Neuronal stem cell (in vitro differentiated cells): ENCODE results near the gene NLN.

Experiments
- DNase-seq: peaks from one replicate; pipeline ENCODE4 v3.0.0-alpha.2; 2013; ENCODE audit warnings: low spot score
- H2AFZ ChIP-seq: one replicate; pipeline ENCODE4 v1.6.1; 2013; ENCODE audit warnings: mild to moderate bottlenecking, low read length, inconsistent platforms
- H2AK5ac ChIP-seq: 2 replicates; pipeline ENCODE4 v1.6.1; 2013; ENCODE audit warnings: low read depth, mild to moderate bottlenecking, inconsistent platforms, low read length, moderate library complexity, mixed read lengths
- H2BK120ac ChIP-seq: 2 replicates; pipeline ENCODE4 v1.6.1; 2013; ENCODE audit warnings: low read depth, mild to moderate bottlenecking, inconsistent platforms, low read length, moderate library complexity, mixed read lengths
- H2BK12ac ChIP-seq: one replicate; pipeline ENCODE4 v1.6.1; 2013; ENCODE audit warnings: low read length, inconsistent platforms
- H2BK15ac ChIP-seq: 2 replicates; pipeline ENCODE4 v1.6.1; 2013; ENCODE audit warnings: mild to moderate bottlenecking, low read length, inconsistent platforms, mixed read lengths
- H2BK5ac ChIP-seq: one replicate; pipeline ENCODE4 v1.6.1; 2013; ENCODE audit warnings: inconsistent platforms, mild to moderate bottlenecking, low read length, moderate library complexity
- H3K14ac ChIP-seq: one replicate; pipeline ENCODE4 v1.6.1; 2013; ENCODE audit warnings: low read length, inconsistent platforms
- H3K18ac ChIP-seq: 2 replicates; pipeline ENCODE4 v1.6.1; 2013; ENCODE audit warnings: low read length, inconsistent platforms
- H3K23ac ChIP-seq: 2 replicates; pipeline ENCODE4 v1.6.1; 2013; ENCODE audit warnings: low read depth, mild to moderate bottlenecking, mixed read lengths, low read length, inconsistent platforms; ENCODE audit not compliant: poor library complexity
- H3K27ac ChIP-seq: replicated peaks from 3 replicates; pipeline ENCODE4 v1.5.1; 2013; ENCODE audit warnings: low read length, inconsistent platforms
- H3K27me3 ChIP-seq, 3 experiments: 2 replicates each; pipeline ENCODE4 v1.6.1; 2013; ENCODE audit warnings: low read length in 3 of 3, mild to moderate bottlenecking in 2 of 3, inconsistent platforms in 1 of 3, low read depth in 1 of 3, mixed read lengths in 1 of 3, moderate library complexity in 1 of 3; ENCODE audit not compliant: control insufficient read depth in 3 of 3, insufficient read depth in 3 of 3
- H3K36me3 ChIP-seq, 2 donors: replicated peaks in 1 of 2; 2 replicates each; pipeline ENCODE4 v1.6.1; 2013; ENCODE audit warnings: low read length in 2 of 2; ENCODE audit not compliant: control insufficient read depth in 2 of 2, insufficient read depth in 2 of 2
- H3K4ac ChIP-seq: 2 replicates; pipeline ENCODE4 v1.6.1; 2013; ENCODE audit warnings: inconsistent platforms, mild to moderate bottlenecking, low read length, moderate library complexity
- H3K4me1 ChIP-seq, 2 donors: 1 replicate in 1 of 2; 2 replicates in 1 of 2; pipeline ENCODE4 v1.6.1; 2013; ENCODE audit warnings: low read length in 2 of 2, low read depth in 1 of 2; ENCODE audit not compliant: control insufficient read depth in 2 of 2, insufficient read depth in 1 of 2
- H3K4me2 ChIP-seq: one replicate; pipeline ENCODE4 v1.6.1; 2013; ENCODE audit warnings: mild to moderate bottlenecking, low read length, inconsistent platforms; ENCODE audit not compliant: insufficient read depth, poor library complexity, severe bottlenecking
- H3K4me3 ChIP-seq, 2 donors: 2 replicates each; pipeline ENCODE4 v1.5.1; 2013; ENCODE audit warnings: low read length in 2 of 2, mild to moderate bottlenecking in 2 of 2, inconsistent platforms in 1 of 2, moderate library complexity in 1 of 2
- H3K79me1 ChIP-seq: one replicate; pipeline ENCODE4 v1.6.1; 2013; ENCODE audit warnings: low read depth, mild to moderate bottlenecking, inconsistent platforms, low read length, moderate library complexity
- H3K9ac ChIP-seq: one replicate; pipeline ENCODE4 v1.6.1; 2013; ENCODE audit warnings: mild to moderate bottlenecking, low read depth, low read length, inconsistent platforms; ENCODE audit not compliant: poor library complexity
- H3K9me3 ChIP-seq, 2 donors: replicated peaks in 1 of 2; 2 replicates each; pipeline versions ENCODE3 to v1.6.1; 2013; ENCODE audit warnings: low read length in 2 of 2, mild to moderate bottlenecking in 2 of 2, inconsistent platforms in 1 of 2, low read depth in 1 of 2, mixed read lengths in 1 of 2, moderate library complexity in 1 of 2; ENCODE audit not compliant: control insufficient read depth in 2 of 2, insufficient read depth in 1 of 2
- H4K8ac ChIP-seq: one replicate; pipeline ENCODE4 v1.6.1; 2013; ENCODE audit warnings: low read depth, mild to moderate bottlenecking, inconsistent platforms, low read length, moderate library complexity
- H4K91ac ChIP-seq: one replicate; pipeline ENCODE4 v1.6.1; 2013; ENCODE audit warnings: low read length, low read depth, mild to moderate bottlenecking, inconsistent platforms; ENCODE audit not compliant: poor library complexity
- WGBS, 2 donors: extraction: QIAGEN DNeasy Blood & Tissue Kit; methylation state at CpG; one replicate each; pipeline ENCODE4 v1.1.7; 2013; ENCODE audit warnings: missing lambda C conversion rate in 2 of 2, mixed read lengths in 1 of 2; ENCODE audit not compliant: insufficient read length in 2 of 2, insufficient replicate concordance in 1 of 2; ENCODE audit errors: extremely low coverage in 2 of 2; 5-methylcytosine and 5-hydroxymethylcytosine counted together

The NLN gene

DNA sequence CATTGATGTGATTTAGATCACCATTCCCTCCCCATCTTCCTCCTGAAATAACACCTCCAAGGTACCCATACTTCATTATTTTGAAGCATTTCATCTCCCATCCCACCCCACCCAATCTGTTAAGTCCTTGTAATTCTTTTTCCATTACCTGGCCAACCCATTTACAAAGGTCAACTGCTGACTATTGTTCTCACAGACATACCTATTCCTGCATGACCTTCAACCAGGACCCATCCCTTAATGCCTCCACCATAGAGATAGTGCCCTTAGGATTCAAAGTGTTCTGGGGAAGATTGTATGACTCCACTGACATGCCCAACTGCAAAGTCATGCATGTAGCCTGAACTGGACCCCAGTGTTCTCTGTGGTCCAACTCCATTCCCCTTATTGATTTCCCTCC, 91.2 kb downstream of the NLN start:
- no peak overlapping the region for H2BK15ac ChIP-seq
- no peak overlapping the region for H2BK5ac ChIP-seq
- H3K27me3 ChIP-seq = no peaks in the 10 kb centered on the region
- no peak overlapping the region for H4K91ac ChIP-seq
- no peak overlapping the region for H2BK120ac ChIP-seq
- H3K9me3 ChIP-seq = no peaks in the 10 kb centered on the region
- no peak overlapping the region for H3K4me3 ChIP-seq
- H3K14ac ChIP-seq = no peak overlapping the region
- no peak overlapping the region for H2AK5ac ChIP-seq
- no peak overlapping the region for H4K8ac ChIP-seq
- H3K9ac ChIP-seq = no peak overlapping the region
- H3K27ac ChIP-seq = no peak overlapping the region
- H3K4me1 ChIP-seq = peaks cover 4 to 17% of the 10 kb centered on the region in 2 donors
- H3K4ac ChIP-seq = no peak overlapping the region
- H2BK12ac ChIP-seq = no peak overlapping the region
- H3K79me1 ChIP-seq = no peaks in the 10 kb centered on the region
- H3K36me3 ChIP-seq = peaks cover 11 to 76% of the 10 kb centered on the region in 2 donors
- H3K4me2 ChIP-seq = no peak overlapping the region
- no peak for DNase-seq
- no peak overlapping the region for H2AFZ ChIP-seq
- H3K23ac ChIP-seq = no peak overlapping the region
- no peak overlapping the region for H3K18ac ChIP-seq

DNA sequence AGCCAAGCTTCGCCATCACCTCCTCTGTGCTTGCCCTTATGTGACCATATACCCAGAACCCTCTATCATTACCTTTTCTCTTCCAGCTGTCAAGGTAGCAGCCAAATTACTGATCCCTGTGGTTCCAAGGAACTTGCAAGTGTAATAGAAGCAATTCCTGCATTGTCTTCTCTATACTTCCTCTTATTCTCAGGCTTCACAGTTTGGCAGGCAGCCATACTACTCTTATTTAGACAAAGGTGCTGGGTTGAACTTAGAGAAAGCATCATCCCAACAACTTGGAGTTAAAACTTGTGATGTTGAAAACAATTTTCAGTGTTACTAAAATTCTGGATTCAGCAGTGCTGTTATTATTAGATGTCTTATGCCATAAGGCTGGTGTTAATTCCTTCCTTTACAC, 93.2 kb downstream of the NLN start:
- H4K8ac ChIP-seq = no peak overlapping the region
- H3K4me2 ChIP-seq = no peak overlapping the region
- no peak overlapping the region for H3K4ac ChIP-seq
- H3K79me1 ChIP-seq = no peaks in the 10 kb centered on the region
- H3K27ac ChIP-seq = no peak overlapping the region
- no peak overlapping the region for H2BK15ac ChIP-seq
- H3K23ac ChIP-seq = no peak overlapping the region
- DNase-seq = no peak
- H3K9ac ChIP-seq = no peak overlapping the region
- H3K18ac ChIP-seq = no peak overlapping the region
- no CpG with 5 or more reads among the region's 1 CpG for WGBS, 2 donors
- no peaks in the 10 kb centered on the region for H3K27me3 ChIP-seq
- H2BK120ac ChIP-seq = no peak overlapping the region
- H3K14ac ChIP-seq = no peak overlapping the region
- H4K91ac ChIP-seq = no peak overlapping the region
- no peak overlapping the region for H2BK12ac ChIP-seq
- no peak overlapping the region for H2AFZ ChIP-seq
- H2AK5ac ChIP-seq = no peak overlapping the region
- H3K4me1 ChIP-seq = peaks cover 6 to 24% of the 10 kb centered on the region in 2 donors
- H3K9me3 ChIP-seq = no peaks in the 10 kb centered on the region
- peaks cover 8 to 66% of the 10 kb centered on the region in 2 donors for H3K36me3 ChIP-seq
- H2BK5ac ChIP-seq = no peak overlapping the region
- no peak overlapping the region for H3K4me3 ChIP-seq

DNA sequence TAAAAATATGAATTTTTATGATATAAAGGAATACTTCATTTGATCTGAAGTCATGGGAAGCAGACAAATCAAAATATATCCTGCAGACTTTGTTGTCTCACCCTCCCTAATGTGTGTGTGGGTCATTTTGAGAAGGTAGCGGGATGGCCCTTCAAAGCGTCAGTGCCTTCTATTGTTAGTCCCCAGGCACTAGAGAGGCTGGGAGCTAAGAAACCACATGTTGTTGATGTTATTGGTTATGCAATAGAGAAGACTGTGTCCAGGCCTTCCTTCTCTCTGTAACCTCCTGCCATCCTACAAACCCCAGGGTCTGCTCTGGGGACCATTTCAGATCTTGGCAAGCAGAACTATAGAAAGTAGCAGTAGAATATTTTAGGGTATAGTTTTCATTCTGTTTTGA, 94.7 kb downstream of the NLN start:
- no peak for DNase-seq
- Histone ChIP-seq H3K18ac (no peak overlapping the region), H3K27me3 (no peaks in the 10 kb centered on the region), H3K9me3 (no peaks in the 10 kb centered on the region), H4K91ac (no peak overlapping the region), H3K4me1 (peaks cover 11 to 24% of the 10 kb centered on the region in 2 donors), H3K4ac (no peak overlapping the region), H4K8ac (no peak overlapping the region), H2AK5ac (no peak overlapping the region), H3K79me1 (no peaks in the 10 kb centered on the region), H3K27ac (no peak overlapping the region), H3K14ac (no peak overlapping the region), H3K23ac (no peak overlapping the region), H2BK12ac (no peak overlapping the region), H3K4me3 (no peak overlapping the region), H2AFZ (peak overlapping the region; percentile 25), H2BK120ac (no peak overlapping the region), H3K36me3 (peaks cover 7 to 54% of the 10 kb centered on the region in 2 donors), H2BK15ac (no peak overlapping the region), H3K4me2 (no peak overlapping the region), H2BK5ac (no peak overlapping the region), H3K9ac (no peak overlapping the region)
- no CpG with 5 or more reads among the region's 2 CpGs for WGBS, 2 donors

DNA sequence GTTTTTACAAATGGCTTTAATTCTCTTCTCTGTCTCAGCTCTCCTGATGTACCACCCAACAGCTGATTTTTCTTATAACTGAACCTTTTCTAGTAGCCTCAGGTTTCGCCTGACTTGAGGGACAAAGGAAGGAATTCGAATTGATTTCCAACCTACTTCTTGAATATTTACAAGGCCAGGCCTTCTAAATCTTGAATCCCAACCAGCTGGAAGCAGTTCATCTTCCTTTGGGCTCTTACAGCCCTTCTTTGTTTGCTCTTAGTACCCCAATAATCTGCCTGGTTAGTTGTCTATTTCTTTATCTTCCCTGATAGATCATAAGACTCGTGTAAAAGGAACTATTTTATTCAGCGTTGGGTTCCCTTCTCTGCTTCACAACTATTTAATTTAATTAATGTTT, 95.9 kb downstream of the NLN start:
- H2BK120ac ChIP-seq = no peak overlapping the region
- H3K14ac ChIP-seq = no peak overlapping the region
- H3K9ac ChIP-seq = no peak overlapping the region
- no peak overlapping the region for H3K4ac ChIP-seq
- H3K18ac ChIP-seq = no peak overlapping the region
- H2AK5ac ChIP-seq = no peak overlapping the region
- peaks cover 10 to 24% of the 10 kb centered on the region in 2 donors for H3K4me1 ChIP-seq
- H2BK12ac ChIP-seq = no peak overlapping the region
- H4K91ac ChIP-seq = no peak overlapping the region
- no peak overlapping the region for H3K4me3 ChIP-seq
- H2BK15ac ChIP-seq = no peak overlapping the region
- peaks cover 5 to 46% of the 10 kb centered on the region in 2 donors for H3K36me3 ChIP-seq
- no peaks in the 10 kb centered on the region for H3K9me3 ChIP-seq
- H3K79me1 ChIP-seq = no peaks in the 10 kb centered on the region
- peak overlapping the region; percentile 37 for H3K27ac ChIP-seq
- no peak overlapping the region for H3K4me2 ChIP-seq
- no peak overlapping the region for H4K8ac ChIP-seq
- H3K27me3 ChIP-seq = no peaks in the 10 kb centered on the region
- no peak overlapping the region for H3K23ac ChIP-seq
- H2AFZ ChIP-seq = peak overlapping the region; percentile 58
- no peak overlapping the region for H2BK5ac ChIP-seq
- DNase-seq = no peak
- WGBS, 2 donors = no CpG with 5 or more reads among the region's 4 CpGs
